Activated CD4-positive, alpha-beta T cell treated with anti-CD3 and anti-CD28 coated beads for 48 hours (primary cell): Measurements from ENCODE around the gene TRPM7.

Source experiments
- DNase-seq: peaks from one replicate; pipeline ENCODE4 v3.0.0-alpha.2; 2020

Gene TRPM7

DNA sequence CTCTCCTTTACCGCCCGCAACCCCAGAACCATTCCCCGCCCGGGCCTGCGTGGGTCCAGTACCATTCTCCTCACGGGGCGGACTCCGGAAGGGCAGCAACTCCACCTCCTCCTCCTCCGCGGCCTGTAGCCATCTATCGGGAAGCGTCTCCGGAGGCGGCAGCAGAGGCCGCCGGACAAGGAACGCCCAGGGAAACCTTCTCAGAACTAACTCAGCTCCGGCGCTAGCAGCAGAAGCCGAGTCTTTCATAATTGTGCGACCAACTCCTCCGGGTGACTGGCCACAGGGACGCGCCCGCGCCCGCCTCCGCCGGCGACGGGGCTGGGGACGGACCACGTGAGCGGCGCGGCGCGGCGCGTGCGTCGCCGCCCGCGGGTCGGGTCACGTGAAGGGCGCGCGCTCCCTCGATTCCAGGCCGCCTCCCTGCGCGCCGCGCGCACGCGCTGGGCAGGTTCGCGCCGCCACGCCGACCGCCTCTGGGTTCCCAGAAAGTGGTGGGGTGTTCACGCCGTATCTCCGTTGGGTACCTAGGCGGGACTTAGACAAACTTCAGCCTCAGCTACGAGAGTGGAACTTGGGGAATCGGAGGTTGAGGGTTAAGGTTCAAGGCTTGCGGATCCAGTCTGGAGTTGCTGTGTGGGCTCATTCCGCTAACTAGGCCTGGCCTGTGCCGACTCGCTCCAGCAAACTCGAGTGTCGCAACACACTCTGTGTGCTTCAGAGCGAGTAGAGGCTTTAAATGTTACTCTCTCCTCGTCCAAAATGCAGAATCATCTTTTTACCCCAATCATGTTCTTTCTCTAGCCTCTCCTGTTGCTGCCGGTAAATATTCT lies at the start of gene TRPM7:
TSS of gene TRPM7 (minus strand) at position 329 of the 833 bp plus-strand sequence. CDS start at position 65, 264 bp downstream.
- peak; percentile 93 for DNase-seq

- DNase-seq = no peak
Observed at GRCh38 chr15:50735156-50735555, 48.6 kb upstream of the TRPM7 start.

DNA sequence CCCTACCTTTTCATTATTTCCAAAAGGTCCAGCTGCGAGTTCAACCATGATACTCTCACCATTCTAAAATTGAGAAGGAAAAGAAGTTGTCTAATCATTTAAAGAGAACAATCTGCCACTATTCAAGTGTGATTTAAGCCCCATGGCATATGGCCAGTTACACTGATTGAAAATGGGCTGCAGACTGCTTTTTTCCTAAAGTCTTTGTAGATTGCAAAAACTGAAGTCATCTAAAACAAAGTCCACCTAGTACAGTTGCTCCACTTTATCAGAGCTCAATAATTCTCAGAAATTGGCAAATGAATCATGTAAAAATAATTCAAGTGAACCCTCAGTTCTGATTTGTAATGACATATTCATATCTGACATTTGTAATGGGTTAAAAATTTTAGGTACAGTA lies 39.7 kb upstream of the TRPM7 start:
- no peak for DNase-seq

GRCh38 chr15:50718700-50719125 lies 32.1 kb upstream of the TRPM7 start:
- DNase-seq = no peak

- DNase-seq = no peak
Observed at GRCh38 chr15:50712018-50712417, 25.4 kb upstream of the TRPM7 start.

DNA sequence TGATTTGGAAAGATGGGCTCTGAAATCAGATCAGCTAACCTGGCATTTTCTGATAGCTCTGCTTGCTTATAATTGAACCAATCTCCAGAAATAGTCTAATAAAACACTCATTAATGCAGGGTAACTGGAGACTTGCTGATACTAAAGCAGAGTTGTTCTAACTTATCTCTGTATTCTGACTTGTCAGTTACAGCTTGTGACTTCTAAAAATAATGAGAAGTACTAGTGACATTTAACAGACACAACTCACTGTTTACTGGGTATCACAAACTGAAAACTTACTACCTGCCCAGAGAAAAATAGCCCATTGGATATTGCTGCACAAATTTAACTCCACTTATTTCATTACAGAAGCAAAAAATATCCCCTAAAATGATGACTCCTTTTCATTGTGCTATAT lies 24.0 kb upstream of the TRPM7 start:
- DNase-seq = no peak

DNA sequence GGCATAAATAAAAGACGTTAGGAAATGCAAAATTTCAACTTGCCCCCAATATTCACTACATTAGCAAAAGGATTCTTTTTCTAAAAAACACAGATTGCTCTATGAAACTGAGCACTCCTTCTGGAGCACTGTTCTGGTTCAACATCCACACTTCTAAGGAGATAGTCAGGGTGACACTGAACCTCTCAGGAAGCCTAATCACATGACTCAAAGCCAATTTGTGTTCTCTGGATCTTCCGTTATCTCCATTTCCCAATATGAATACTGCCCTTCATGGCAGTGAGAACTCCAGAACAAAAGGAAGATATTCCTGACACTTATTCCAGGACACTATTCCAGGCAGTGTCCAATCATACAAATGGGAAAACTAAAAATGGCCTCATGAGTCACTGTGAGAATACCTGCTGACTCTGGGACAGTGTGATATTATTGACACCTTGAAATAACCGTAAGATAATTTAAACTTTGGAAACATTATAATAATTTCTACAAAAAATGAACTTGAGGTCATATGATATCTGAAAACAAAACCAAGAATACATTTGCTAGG lies 21.4 kb upstream of the TRPM7 start:
- DNase-seq = no peak

DNA sequence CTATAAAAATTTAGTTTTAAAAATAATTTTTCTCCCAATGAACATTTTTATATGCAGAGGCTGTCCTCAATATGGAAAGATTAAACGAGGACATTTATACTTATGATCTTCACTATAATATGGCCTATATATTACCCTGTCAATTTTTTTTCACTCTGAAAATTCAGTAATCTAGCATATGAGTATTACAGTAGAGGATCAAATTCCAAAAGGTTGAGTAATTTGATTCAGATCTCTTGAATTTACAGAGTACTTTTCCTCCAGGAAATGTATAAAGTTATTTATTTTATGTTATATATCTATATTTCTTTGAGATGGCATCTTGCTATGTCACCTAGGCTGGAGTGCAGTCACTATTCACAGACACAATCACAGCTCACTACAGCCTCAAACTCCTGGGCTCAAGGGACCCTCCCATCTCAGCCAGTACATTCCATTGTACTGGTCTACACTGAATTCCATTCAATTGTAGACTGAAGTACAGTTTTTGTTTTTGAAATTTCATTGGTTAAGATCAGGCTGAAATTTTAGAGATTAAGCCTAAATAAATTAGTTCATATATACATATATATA lies 16.3 kb upstream of the TRPM7 start:
- DNase-seq = no peak

DNA sequence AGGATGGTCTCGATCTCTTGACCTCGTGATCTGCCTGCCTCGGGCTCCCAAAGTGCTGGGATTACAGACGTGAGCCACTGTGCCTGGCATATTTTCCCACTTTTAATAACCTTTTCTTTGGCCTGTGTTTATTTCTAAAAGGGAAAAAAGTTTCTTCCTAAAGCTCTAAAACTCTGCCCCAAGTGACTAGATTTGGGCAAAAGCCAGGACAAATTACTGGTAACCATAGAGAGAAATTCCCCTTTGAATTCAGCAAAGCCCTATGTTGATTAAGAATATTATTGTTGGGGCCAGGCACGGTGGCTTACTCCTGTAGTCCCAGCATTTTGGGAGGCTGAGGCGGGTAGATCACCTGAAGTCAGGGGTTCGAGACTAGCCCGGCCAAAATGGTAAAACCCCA lies 11.5 kb upstream of the TRPM7 start:
- DNase-seq = no peak

DNA sequence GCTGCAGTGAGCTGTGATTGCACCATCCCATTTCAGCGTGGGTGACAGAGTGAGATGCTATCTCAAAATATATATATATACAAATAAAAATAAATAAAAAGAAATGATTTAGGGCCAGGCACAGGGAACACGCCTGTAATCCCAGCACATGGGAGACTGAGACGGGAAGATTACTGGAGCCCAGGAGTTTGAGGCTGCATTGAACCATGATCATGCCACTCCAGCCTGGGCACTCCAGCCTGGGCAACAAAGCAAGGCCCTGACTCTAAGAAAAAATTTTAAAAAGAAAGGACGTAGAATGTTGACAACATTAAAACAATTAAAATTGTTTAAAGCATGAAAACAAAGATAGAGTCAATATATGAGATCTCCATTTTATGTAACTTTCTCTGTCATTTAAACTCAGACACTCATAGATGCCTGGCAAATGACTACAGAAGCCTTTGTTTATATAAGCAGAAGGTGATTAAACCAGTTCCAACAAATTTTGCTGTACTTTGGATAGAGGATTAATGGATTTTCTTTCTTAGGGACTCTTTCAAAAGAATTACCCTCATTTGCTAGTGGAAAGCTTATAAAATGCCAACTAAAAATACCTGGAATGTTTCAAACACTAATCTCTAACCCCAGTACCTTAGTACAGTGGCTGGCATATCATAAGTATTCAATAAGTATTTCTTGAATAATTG lies 10.7 kb upstream of the TRPM7 start:
- DNase-seq = no peak

DNA sequence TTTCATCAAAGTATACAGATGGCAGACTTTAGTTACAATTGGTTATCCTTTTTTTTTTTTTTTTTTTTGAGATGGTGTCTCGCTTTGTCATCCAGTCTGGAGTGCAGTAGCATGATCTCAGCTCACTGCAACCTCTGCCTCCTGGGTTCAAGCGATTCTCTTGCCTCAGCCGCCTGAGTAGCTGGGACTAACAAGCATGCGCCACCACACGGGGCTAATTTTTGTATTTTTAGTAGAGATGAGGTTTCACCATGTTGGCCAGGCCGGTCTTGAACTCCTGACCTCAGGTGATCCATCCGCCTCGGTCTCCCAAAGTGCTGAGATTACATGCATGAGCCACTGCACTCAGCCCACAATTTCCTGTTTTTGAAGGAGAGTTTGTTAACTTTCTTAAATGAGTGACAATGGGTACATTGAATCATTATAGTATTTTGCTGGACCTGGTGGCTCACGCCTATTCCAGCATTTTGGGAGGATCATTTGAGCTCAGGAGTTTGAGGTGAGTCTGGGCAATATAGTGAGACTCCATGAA lies 8.1 kb upstream of the TRPM7 start:
- peak; percentile 9 for DNase-seq

GRCh38 chr15:50687302-50687902 lies 805 bp upstream of the TRPM7 start:
- DNase-seq = no peak

DNA sequence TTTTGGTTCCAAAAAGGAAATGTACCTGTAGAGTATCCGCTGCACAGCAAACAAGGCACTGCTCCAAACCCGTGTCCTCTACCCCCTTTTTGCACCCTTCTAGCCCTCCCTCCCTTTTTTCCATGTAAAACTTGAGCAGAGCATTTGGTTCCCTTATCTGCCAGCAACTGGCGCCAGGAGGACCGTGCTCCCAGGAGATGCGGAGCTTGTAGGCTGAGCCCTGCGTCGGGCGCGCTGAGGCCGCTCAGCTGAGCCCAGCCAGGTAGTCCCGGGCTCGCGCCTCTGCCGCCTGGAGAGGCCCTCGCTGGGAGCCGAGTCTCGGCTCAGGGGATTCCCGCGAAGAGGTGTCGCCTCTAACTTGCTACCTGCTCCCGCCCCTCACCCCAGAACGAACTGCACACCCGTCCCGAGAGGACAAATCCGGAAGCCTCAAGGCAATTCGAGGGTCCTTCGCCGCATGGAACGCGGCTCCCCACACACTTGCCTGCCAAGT lies 575 bp downstream of the TRPM7 start:
- peak; percentile 85 for DNase-seq

- no peak for DNase-seq
Observed at GRCh38 chr15:50685191-50685975, 1.2 kb downstream of the TRPM7 start.

DNA sequence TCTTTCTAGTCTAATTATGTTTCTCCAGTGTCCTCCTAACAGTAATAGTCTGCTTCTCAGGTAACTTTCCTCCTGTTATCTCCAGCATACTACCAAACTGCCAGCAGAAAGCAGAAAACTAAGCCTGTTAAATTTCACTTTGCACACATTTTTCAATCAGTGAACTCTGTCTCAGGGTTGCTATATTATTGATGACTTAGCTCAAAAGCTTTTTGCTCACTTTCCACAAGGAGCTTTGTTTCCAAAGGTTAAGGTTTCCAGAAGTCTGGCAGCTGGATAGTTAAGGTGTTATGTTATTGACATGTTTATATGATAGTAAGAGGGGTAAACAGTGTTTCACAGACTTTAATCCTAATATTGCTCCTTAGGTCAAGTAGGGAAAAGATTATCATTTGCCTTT lies 5.1 kb downstream of the TRPM7 start:
- no peak for DNase-seq

DNA sequence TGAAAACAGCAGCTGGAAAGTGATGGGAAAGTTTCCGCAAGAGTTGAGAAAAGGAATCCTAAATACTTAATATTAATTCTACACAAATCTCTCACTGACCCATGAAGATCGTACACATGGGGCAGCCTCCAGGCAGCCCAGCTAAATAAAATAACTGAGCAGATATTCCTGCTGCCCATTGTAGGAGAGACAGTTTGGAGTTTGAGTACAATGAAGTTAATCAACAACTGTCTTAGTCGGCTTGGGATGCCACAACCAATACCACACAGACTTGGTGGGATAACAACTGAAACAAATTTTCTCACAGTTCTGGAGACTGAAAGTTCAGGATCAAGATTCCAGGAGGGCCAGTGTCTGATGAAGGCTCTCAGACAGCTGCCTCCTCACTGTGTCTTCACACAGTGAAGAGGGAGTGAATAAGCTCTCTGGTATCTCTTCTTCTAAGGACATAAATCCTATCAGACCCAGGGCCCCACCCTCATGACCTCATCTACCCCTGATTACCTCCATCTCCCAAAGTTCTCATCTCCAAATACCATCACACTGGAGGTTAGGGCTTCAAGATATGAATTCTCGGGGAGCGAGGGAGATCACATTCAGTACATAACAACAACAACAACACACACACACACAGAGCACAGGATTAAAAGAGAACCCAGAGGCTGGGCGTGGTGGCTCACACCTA lies 9.7 kb downstream of the TRPM7 start:
- DNase-seq = no peak

DNA sequence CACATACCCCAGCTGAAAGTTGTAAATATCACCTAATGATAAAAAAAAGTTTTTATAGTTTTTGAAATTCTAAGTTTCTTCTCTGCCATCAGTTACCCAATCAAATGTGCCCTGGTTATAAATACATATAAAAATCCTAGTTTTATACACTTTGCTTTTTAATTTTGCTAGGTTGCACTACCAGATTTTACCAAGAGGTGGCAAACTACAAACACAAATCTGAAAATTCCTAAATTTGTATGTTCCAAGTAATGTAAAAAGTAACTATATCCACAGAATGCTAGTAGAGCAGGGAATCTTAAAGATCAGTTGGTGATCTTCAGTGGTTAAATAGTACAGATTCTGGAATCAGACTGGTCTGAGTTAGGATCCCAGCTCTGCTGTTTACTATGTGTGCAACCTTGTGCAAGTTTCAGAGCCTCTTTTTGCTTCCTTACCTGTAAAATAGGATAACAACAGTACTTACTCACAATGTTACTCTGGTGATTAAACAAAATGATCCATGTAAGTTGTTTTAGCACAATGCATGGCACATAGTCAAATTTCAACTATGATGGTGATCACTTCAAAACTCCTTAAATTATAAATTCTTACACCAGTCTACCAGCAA lies 11.0 kb downstream of the TRPM7 start:
- no peak for DNase-seq

DNA sequence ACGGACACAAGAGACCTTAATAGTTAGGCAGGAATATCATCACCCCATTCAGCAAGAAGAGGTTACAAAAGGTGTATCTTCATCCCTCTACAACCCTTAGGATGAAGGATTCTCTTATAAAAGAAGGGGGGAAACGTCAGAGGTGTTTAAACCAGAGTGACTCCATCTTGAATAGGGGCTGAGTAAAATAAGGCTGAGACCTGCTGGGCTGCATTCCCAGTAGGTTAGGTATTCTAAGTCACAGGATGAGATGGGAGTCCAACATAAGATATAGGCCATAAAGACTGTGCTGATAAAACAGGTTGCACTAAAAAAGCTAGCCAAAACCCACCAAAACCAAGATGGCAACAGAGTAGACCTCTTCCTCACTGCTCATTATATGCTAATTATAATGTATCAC lies 16.5 kb downstream of the TRPM7 start:
- DNase-seq = no peak

DNA sequence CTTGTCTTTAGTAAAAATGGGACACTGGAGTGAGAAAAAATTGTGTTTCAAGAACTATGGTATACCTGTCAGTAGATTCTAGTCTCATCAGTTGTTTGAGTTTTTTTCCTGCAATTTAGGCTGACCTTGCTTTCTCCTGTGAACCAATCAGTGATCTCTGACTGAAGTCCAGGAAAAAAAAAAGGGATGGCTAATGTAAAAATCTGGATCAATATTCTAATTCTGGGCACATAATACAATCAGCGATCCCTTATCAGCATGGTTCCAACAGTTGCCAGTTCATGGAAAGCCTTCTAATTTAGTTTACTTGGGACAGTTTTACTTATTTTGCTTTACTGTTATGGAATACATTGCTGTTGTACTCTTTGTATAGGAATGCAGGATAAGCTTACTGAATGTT lies 17.0 kb downstream of the TRPM7 start:
- no peak for DNase-seq

DNA sequence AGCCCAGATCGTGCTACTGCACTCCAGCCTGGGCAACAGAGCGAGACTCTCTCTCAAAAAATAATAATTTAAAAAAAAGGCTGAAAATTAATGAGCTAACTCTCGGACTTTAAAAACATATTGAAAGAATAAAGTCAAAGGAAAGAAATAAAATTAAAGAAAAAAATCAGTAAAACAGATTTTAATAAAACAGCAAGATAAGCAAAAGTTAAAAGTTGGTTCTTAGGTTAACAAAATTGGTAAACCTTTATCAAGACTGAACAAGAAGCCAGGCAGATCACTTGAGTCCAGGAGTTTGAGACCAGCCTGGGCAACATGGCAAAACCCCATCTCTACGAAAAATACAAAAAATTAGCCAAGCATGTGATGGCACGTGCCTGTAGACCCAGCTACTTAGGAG lies 20.7 kb downstream of the TRPM7 start:
- no peak for DNase-seq

GRCh38 chr15:50655555-50655954 lies 31.0 kb downstream of the TRPM7 start:
- no peak for DNase-seq
